Measurements from ENCODE around the gene ARSJ. TPM values are rescaled to one million over a fixed set of nuclear protein-coding genes. Genes with fewer than 3 reads are reported as not detected.

ARSJ gene
- total RNA-seq, 4 donors from 2014 or later = 0.15 to 0.67 (median 0.46) TPM

DNA sequence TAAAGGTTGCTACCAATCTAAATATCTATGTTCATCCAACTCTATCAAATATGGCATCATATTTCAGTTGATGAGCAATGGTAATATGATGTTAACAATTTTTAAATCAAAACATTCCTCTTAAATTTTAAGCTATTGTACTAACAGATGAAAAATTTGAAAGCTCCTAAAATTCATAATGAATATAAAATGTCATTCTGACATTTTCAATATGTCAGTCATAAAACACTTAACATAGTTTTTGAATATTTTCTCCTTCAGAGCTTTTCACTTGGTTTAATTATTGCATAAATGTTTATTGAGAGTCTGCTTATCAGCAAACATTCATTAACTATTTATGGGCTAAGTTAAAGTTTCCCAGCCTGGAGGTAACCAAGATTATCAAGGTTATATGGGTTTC, 11.8 kb downstream of the ARSJ start:
- no peaks in the 10 kb centered on the region for H3K4me1 ChIP-seq
- TF ChIP-seq CTCF (IDR thresholded peaks at IDR 0.05 in 4 of 5, conservative IDR thresholded peaks at IDR 0.05 in 1 of 5) (no peak), POLR2A (IDR thresholded peaks at IDR 0.05) (no peak)
- ATAC-seq (no peak), DNase-seq (no peak)
- intact Hi-C loops (cut with DNase I; ENCODE audit: low total_unique reads) (no loop called here), in situ Hi-C loops (cut with MboI; ENCODE audit: low sequenced_read_pairs in 4 of 4) (no loop called here)
- no peak overlapping the region for H3K27ac ChIP-seq
- no peaks in the 10 kb centered on the region for H3K9me3 ChIP-seq
- H3K27me3 ChIP-seq = no peaks in the 10 kb centered on the region
- H3K36me3 ChIP-seq = no peaks in the 10 kb centered on the region
- no peak overlapping the region for H3K4me3 ChIP-seq

DNA sequence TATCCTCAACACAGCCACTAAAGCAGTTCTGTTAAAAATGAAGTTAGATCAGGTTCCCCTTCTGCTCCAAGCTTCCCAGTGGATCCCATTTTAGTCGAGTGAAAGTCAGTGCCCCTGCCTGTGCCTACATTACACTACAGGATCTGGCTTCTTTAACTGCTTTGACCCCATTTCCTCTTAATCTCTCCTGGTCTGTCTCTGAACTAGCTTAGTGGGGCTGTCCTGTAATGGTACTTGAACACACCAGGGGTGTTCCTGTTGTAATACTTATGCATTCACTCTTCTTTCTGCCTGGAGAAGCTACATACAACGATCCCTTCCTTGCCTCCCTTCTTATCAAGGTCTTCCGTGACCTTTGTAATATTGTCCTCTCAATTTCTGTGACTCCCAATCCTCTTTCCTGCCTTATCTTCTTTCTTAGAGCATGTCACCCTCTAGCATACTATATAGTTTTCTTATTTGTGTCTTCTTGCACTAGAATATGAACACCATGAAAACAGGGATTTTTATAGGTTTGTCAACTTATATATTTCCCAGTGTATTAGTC, 16.7 kb downstream of the ARSJ start:
- ATAC-seq (no peak), DNase-seq (no peak)
- peaks cover 0 to 4% of the 10 kb centered on the region in 2 donors for H3K4me1 ChIP-seq
- no peaks in the 10 kb centered on the region for H3K36me3 ChIP-seq
- in situ Hi-C loops (cut with MboI; ENCODE audit: low sequenced_read_pairs in 4 of 4) = no loop called here
- no peaks in the 10 kb centered on the region for H3K9me3 ChIP-seq
- H3K4me3 ChIP-seq = no peak overlapping the region
- no peak overlapping the region for H3K27ac ChIP-seq
- intact Hi-C loops (cut with DNase I; ENCODE audit: low total_unique reads) = no loop called here
- TF ChIP-seq POLR2A (IDR thresholded peaks at IDR 0.05) = no peak
- TF ChIP-seq CTCF (IDR thresholded peaks at IDR 0.05 in 4 of 5, conservative IDR thresholded peaks at IDR 0.05 in 1 of 5) = no peak
- no peaks in the 10 kb centered on the region for H3K27me3 ChIP-seq

- DNase-seq (no peak), ATAC-seq (no peak)
- Histone ChIP-seq H3K9me3 (no peaks in the 10 kb centered on the region), H3K27me3 (no peaks in the 10 kb centered on the region), H3K27ac (no peak overlapping the region), H3K4me3 (no peak overlapping the region), H3K36me3 (no peaks in the 10 kb centered on the region), H3K4me1 (peaks cover 0 to 4% of the 10 kb centered on the region in 2 donors)
- TF ChIP-seq POLR2A (IDR thresholded peaks at IDR 0.05) = no peak
- no peak for TF ChIP-seq CTCF (IDR thresholded peaks at IDR 0.05 in 4 of 5, conservative IDR thresholded peaks at IDR 0.05 in 1 of 5)
- intact Hi-C loops (cut with DNase I; ENCODE audit: low total_unique reads) (no loop called here), in situ Hi-C loops (cut with MboI; ENCODE audit: low sequenced_read_pairs in 4 of 4) (no loop called here)
These were observed 17.5 kb downstream of the ARSJ start for GRCh38 chr4:113962016-113962347.

DNA sequence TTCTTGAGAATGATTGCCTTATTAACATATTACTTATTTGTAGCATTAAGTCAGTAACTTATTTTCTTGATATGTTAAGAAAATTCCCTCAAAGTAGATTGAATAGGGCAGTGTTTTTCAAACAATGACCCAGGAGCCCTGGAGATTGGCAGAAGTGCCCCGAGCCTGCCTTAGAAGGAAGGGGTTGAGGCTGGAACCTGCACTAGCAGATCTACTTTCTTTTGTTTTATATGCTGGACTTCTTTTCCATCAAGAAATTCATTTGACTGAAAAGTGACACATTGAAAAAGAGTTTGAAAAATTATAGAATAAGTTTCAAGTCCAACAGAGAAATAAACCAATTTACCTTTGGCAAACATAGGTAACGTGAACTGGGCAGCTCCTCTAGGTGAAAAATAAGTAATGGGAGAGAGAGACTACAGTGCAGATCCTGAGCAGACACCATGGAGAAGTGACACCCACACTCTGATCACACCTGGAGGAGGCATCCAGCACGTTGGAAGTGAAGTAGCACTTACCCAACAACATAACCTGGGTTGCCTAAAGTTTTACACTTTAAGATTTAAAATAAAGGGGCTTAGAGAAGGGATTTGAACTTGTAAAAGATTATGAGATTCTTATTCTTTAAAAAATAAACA, 18.6 kb downstream of the ARSJ start:
- Histone ChIP-seq H3K9me3 (no peaks in the 10 kb centered on the region), H3K4me3 (no peak overlapping the region), H3K36me3 (no peaks in the 10 kb centered on the region), H3K4me1 (peaks cover 0 to 4% of the 10 kb centered on the region in 2 donors), H3K27ac (no peak overlapping the region), H3K27me3 (no peaks in the 10 kb centered on the region)
- in situ Hi-C loops (cut with MboI; ENCODE audit: low sequenced_read_pairs in 4 of 4) (no loop called here), intact Hi-C loops (cut with DNase I; ENCODE audit: low total_unique reads) (no loop called here)
- DNase-seq = no peak
- TF ChIP-seq POLR2A (IDR thresholded peaks at IDR 0.05) = no peak
- no peak for TF ChIP-seq CTCF (IDR thresholded peaks at IDR 0.05 in 4 of 5, conservative IDR thresholded peaks at IDR 0.05 in 1 of 5)
- no peak for ATAC-seq

DNA sequence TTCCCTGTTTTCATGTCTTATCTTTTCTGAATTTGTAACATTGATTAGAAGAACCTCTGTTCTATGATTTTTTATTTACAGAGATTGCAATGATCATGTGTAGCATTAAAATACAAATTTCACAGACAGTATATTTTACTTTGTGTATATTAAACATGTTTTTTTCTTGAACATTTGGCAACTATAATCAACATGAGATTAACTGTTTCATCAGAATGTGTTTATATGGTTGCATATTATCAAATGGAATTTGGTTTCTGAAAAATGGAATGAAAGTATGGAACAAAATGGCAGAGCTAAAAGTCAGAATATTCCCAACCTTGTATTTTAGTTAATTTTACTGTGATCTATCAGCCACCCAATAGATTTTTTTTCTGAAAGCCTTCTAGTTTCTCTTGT, 19.9 kb downstream of the ARSJ start:
- no peaks in the 10 kb centered on the region for H3K9me3 ChIP-seq
- in situ Hi-C loops (cut with MboI; ENCODE audit: low sequenced_read_pairs in 4 of 4) (no loop called here), intact Hi-C loops (cut with DNase I; ENCODE audit: low total_unique reads) (no loop called here)
- ATAC-seq (no peak), DNase-seq (no peak)
- H3K4me3 ChIP-seq = no peak overlapping the region
- TF ChIP-seq CTCF (IDR thresholded peaks at IDR 0.05 in 4 of 5, conservative IDR thresholded peaks at IDR 0.05 in 1 of 5) (no peak), POLR2A (IDR thresholded peaks at IDR 0.05) (no peak)
- H3K36me3 ChIP-seq = no peaks in the 10 kb centered on the region
- H3K27me3 ChIP-seq = no peaks in the 10 kb centered on the region
- peak overlapping the region in 1 of 4 donors; percentile 8 for H3K27ac ChIP-seq
- H3K4me1 ChIP-seq = peaks cover 0 to 4% of the 10 kb centered on the region in 2 donors
